ENCODE results near the gene PCBP3.

- no peak for TF ChIP-seq ZBTB33 (IDR thresholded peaks at IDR 0.05)
- TF ChIP-seq YY1 (IDR thresholded peaks at IDR 0.05), result peak; percentile 13
- no peak for TF ChIP-seq CTCF (IDR thresholded peaks at IDR 0.05; ENCODE audit: low read depth, low read length, missing input control)
Observed at GRCh38 chr21:45965084-45965809, 321.7 kb downstream of the PCBP3 start.
